NCI-H1694 (cell line): ENCODE data around the gene SKAP1.

Experiments used
- DNase-seq: peaks from one replicate; lab custom pipeline; 2025; lab: John Stamatoyannopoulos, UW

SKAP1 gene

DNA sequence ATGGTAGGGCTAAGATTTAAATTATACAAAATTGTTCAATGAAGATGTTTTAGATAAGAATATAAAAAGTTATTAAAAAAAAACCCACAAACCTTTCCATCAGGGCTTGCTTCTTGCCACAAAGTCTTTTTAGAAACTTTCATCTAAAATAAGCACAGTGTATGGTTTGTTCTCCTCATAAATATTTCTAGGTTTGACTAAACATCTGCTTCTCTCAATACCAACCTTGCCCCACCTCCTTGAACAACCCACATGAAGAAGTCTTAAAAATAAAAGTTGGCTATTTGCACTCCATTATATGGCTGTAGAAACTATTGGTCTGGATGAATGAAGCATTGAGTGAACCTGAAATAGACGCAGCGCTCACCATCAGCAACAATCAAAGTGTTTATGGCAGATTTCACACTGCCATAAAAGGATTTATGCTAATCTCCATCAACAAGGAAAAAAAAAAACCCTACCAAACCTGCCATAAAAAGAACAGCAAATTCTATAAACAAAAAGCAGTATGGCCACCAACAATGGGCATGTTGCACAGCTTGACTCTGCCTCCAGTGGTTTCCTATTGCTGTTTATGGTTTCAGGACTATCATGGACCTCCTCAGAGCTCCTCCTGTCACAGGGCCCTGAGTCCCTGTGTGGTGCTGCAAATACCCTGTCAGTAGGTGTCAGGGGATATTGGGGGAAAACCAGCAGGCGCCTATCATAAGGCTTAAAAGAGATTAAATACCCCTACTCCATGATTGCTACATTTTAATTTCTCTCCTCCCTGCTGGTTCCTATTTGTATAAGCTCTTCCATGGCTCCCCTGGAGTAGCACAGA is 284.8 kb downstream of the SKAP1 start:
- no peak for DNase-seq

DNA sequence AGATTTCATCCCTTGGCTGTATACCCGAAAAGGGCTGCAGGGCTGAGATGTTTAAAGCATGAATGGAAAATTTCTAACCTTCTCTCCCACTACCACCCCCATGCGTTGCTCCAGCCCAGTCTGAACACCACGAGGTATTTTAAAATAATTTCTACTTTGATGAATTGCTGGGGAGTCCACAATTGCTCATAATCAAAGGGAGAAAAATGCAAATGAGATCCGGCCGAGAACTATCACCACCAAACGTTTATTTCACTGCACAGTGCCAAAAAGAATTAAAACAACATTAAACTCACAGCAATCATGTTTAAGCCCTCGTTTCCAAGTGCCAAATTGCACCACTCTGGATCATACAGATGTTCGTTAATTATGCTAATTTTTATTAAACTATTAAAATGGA is 285.8 kb downstream of the SKAP1 start:
- DNase-seq = no peak

DNA sequence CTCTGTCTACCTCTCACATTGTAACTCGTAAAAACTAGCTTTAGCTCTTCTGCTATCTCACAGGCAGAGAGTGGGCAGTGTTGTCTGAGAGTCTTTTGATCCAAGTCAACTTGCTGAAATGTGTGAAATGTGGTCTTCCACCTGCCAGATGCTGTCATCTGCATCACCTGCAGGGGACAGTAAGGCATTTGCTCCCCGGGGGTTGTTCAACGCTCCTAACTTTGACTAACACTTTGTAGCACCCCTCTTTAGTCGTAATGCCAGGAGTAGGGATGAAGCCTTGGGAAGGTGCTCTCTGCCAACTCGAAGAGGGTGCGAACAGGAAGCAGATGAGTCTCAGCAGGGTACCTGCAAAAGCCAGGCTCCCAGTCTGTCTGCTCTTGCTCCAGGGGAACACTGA is 286.4 kb downstream of the SKAP1 start:
- DNase-seq = no peak

DNA sequence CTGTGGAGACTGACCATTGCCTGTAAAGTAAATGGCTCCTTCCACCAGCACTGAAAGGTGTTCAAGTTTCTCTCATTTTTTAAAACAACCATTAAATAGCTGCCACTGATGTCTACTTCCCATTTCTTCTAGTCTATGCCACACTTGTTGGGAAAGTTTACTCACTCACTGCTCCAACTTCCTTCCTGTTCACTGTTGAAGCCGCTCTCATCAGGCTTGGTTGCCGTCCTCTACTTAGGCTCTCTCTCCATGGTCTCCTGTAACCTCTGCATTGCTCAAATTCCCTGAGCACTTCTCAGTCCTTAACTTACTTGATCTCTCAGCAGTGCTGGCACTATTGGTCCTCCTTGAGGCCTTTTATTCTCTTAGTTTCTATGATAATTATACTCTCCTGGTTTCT is 290.1 kb downstream of the SKAP1 start:
- no peak for DNase-seq

DNA sequence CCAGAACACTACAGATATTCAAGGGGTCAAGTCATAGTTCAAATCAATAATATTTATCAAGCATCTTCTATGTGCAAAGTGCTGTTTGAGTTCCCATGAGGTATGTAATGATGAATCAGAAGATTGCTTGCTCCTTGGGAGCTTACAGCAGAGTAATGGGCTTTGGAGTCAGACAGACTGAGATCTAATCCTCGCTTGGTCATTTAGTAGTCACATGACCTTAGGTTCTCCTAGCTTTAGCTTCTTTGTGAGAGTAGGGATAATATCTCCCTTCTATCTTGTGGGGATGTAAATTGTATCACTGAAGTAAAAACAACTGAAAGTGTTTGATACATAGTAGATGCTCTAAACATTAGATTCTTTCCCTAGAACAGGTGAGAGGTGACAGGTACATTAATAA is 292.4 kb downstream of the SKAP1 start:
- DNase-seq = no peak

DNA sequence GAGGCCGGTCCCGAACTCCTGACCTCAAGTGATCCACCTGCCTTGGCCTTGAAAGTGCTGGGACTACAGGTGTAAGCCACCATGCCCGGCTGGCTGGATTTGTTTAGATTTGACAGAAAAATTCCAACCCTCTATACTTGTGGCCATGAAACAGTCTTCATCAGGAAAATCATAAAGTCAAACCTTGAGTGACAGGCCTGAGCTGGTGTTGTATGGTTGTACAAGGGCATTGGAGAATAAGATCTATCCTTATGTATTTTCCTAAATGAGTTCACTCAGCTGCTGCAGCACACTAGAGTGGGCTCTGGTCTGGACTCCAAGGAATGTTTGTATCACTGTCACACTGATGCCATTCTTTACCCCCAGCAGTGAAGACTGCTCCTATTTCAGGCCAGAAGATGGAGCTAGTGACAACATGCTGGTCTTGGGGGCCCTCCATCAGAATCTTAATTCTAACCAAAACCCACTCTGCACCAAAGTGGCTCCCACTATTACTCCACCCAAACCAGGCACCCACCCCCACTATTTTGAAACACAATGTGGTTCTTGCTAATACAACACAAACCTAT is 295.0 kb downstream of the SKAP1 start:
- no peak for DNase-seq

DNA sequence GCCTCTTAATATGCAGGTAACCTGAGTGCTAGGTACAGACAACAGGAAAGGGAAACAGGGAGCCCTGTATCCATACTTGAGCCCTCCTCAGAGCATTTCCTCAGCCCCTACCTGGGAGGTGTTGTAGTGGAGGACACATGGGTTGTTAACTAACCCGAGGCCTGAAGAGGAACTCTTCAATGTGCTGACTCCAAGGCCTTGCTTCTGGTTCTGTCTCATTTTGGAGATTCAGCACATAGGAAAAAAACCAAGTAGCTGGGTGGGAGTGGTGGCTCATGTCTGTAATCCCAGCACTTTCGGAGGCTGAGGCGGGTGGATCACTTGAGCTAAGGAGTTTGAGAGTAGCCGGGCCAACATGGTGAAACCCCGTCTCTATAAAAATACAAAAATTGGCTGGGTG is 297.6 kb downstream of the SKAP1 start:
- no peak for DNase-seq

DNA sequence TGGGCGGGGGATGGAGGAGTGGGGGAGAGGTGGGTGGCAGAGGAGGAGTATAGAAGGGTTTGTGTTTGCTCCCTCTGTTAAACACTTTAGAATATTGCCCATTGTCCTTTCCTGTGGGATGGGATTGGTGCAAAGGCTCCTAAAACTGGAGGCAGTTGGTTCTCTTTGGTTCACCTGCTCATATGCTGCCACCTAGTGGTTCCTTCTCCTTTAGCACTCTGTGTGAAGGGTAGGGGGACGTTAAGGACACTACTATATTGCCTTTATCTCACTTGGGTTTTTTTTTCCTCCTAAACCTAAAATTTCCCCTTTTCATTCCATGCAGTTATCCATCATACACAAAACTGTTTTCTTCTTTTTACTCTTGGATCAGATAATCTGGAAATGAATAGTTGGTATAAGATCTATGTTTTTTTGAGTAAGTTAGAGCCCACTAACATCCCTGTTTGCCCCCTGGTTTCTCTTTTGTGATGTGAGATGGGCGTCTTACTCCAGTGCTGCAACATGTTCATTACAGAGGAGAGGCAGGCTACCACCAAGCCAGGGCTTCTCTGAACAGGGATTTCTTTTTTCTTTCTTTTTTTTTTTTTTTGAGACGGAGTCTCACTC is 298.7 kb downstream of the SKAP1 start:
- peak; percentile 92 for DNase-seq

DNA sequence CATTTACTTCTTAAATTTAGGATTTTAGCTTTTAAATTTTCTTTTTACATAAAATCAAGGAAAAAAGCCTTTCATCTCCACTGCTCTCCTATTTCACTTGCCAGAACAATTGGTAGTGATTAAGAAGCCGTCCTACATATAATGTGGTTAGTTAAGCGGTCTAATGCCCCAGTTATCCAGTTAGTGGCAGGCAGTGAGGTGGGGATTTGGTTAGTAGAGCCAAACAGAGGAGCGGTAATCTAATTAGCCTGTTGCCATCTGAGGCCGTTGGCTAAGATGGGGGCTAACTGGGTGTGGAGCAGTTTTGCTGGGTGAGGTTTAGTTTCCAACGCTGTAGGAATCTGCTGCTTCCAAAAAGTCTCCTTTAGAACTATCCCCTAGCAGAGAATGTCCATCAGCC is 300.0 kb downstream of the SKAP1 start:
- DNase-seq = no peak

DNA sequence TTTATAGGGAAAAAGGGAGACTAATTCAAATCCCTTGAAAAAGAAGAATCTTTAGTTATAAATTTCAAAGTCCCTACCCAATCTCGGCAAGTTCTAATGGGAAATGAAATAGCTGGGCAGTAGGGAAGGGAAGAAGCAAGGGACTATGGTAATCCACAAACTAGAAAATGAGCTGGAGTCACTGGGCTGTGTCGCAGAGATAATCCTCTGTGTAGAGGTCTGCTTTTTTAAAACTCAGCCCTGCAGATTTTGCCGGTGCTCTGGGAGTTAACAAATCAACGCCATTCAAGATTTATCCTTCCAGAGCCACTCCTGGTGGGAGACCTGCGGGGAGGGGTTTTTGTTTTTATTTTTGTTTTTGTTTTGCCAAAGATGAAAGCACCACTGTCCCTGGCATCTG is 301.6 kb downstream of the SKAP1 start:
- DNase-seq = no peak

DNA sequence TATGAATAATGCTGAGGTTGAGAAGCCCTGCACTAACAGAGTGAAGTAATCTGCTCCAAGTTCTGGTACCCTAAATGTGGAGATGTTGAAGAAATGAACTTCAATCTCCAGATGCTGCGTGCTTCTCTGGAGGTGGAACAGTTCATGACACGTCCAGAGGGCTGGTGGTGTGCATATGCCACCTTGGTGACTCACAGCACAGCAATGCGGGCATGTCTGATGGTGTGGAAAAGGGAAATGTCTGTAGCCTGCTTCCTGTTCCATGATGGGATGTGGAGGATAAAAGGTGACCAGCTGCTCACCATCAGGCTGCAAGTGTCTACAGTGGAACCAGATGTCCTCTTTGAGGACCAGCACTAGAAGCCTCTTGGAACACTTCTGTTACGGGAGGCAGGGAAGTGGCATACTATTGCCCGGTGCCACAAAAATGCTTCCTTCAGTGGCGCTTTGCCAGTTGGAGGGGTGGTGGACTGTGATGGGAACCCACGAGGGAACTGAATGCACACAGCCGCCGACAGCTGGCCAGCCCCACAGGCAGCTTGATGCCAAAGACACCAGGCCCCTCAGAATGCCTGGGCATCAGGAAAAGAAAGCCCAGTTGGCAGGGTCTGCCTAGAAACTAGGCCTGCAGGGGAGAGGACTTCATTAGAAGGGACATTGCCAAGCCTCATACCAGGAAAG is 302.5 kb downstream of the SKAP1 start:
- DNase-seq = peak; percentile 77

DNA sequence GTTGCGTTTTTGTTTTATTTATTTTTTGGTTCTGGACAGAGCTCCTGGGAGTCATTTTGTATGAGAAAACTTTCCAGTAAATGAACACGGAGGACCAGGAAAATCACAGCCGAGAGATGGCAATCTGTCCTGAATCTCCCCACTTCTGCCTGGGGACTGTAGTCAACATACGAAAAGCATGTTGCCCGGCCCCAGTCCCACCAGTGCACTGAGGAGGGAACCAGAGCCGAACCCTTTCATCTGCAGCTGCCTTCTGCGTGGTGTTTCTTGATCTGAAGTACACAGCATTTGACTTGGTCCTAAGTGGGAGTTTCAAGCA is 303.5 kb downstream of the SKAP1 start:
- DNase-seq = no peak

DNA sequence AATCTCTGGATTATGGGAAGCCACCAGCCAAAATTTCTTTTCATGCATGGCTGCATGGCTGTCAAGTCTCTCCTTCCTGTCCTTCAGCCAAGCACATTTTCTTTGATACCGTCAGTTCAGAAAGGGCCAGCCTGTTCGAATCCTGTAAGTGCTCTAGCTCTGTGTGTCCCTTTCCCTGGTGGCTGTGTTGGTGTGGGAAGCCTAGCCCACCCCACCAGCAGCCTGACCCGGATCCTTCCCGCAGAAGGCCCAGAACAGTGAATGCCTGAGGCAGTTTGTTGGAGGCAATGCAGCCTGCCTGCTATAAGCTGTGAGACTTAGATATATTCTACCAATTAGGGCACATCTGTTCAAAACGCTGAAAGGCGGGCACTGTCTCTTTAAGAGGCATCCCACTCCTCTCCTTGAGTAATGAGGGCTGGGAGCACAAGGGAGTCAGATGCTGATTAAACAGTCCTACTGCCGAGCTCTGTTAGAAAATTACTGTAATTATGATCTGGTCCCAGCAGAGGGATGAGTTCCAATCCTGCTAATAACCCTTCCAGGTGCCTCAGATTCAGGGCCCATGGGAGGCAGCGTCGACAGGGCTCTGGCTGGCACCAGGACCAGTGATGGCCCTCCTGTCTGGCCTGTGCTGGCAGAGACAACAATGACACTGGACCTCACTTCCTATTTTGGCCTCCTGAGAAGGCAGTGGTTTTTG is 304.0 kb downstream of the SKAP1 start:
- DNase-seq = peak; percentile 57

DNA sequence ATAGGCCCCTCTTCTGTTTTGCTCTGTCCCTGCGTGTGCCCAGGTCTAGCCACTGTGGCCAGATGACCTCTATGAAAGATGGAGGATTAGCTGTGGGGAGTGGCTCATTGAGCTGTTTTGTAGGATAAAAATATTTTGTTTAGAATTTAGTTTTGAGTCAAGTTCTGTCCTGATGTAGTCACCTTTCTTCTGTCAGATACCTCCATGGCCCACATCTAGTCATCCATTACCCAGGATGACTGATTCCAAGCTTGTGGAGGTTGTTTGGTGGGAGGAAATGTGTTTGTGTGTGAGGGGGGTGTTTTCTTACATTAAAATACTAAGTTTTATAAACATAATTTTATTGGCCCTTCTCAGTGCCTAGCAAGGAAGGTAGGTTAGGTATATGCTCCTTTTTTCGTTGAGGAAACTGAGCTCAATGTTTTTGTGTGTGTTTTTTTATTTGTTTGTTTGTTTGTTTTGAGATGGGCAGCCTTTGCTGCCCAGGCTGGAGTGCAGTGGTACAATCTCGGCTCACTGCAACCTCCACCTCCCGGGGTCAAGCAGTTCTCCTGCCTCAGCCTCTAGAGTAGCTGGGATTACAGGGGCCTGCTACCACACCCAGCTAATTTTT is 306.1 kb downstream of the SKAP1 start:
- DNase-seq = no peak

DNA sequence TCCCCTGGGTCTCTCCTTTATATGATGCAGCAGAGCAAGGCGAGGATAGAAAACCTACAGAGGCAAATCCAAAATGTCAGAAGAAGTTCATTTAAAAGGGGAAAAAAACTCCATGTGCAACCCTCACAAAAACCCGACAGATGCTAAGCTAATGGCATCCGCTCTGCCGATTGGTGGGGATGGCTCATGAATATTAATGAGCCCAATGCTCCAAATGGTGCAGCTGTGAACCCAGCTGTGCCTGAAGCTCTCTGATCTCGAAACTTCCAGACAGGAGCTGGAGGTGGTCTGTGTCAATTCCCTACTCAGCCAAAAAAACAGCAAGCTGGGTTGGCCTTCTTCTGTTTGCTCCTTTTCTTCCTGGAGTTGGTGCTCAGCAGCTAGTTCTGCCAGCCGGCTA is 306.9 kb downstream of the SKAP1 start:
- DNase-seq = peak; percentile 90

DNA sequence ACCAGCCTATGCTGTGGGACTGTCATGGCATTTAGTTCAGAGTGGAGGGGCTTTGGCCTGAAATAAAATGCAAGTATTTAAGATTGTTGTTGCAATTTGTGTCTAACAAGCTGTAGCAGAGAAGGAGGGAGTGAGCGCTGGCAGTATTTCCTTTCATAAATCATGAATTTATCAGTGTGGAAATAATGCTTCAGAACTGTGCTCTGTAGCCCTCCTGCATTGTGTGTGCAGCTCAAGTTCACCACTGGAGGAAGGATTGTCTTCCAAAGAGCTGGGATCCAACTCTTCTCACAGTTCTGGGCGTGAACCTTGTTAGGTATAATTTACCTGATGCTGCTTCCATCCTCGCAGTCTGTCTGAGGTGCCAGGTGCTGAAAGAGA is 307.4 kb downstream of the SKAP1 start:
- DNase-seq = peak; percentile 26

DNA sequence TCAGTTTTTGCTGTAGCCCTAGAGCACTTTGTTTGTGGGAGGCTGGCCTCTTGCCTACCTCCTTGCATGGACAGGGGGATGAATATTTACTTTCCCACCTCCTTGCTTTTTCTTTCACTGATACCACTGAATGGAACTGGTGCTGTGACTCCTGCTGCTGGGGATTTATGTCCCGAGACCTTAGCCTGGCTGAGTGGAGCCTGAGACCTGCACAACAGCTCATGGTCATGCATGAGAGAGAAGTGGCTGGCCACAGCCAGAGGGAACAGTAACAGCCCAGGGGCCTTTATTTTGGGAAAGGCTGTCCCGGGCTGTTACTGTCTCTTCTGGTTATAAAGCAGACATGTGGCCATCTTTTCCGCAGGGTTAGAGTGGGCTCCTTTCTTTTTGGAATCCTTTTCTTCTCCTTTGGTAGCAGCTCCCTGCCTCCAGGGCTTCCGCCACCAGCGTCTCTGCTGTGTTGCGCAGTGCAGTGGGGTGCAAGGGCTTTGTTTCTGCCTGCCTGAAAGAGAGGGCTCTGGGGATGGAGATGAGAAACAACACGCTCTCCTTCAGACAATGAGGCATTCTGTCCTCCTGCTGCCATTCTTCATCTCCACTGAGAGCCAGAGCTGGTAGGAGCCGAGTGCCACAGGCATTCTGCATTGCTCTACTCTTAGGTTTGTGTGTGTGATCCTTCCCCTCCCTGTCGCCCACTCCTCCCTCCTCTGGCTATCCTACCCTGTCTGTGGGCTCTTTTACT is 307.9 kb downstream of the SKAP1 start:
- DNase-seq = no peak

DNA sequence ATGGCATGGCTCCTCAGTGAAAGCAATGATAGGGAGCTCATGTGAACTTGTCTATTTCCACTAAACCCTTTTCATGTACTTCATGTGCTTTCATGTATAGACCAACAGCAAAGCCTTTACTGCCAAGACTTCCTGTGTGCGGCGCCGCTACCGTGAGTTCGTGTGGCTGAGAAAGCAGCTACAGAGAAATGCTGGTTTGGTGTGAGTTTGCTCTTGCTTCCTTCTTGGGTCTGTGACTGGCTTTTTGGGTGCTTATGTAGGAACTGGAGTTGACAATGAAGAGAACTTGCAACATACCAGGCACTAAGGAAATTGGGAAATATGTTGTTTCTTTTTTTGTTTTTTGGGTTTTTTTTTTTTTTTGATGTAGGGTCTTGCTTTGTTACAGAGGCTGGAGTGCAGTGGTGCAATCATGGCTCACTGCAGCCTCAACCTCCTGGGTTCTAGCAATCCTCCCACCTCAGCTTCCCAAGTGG is 316.8 kb downstream of the SKAP1 start:
- no peak for DNase-seq

DNA sequence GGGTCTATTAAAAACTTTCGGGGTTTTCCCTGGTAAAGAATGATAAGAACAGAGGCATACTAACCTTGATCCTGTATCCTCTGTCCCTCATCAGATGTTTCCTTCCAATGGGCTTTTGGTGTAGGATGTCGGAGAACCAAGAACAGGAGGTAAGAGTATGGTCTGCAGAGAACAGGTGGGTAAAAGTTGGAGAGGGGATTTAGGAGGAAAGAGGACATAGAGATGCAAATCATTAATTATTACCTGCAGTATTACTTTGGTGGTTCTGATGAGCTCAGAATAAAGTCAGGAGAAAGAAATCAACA is 318.1 kb downstream of the SKAP1 start:
- no peak for DNase-seq

DNA sequence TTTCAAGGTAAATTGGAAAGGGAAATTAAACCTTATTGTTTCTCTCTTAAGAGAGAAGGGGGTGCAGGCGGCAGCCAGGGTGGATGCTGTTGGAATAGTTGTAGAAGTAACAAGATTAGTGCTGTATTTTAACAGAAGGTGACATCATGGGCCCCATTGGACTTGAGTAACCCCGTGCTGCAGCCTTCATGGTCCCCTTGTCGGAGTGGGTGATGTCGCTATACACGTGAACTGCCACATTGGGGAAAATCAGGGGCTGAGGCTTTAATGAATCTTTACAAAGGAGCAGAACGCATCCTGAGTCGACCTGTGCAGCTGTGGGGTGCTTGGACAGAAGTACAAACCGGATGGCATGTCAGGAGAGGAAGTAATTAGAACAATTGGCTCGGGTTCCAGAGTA is 319.3 kb downstream of the SKAP1 start:
- DNase-seq = no peak
